ENCODE measurements around the gene SETBP1. TPM values are rescaled to one million over a fixed set of nuclear protein-coding genes. Genes with fewer than 3 reads are reported as not detected.

The SETBP1 gene
- total RNA-seq, 1 donor from 2014 or later, result 72.8 TPM

GRCh38 chr18:44816050-44816449 lies 135.4 kb downstream of the SETBP1 start:
- Mint-ChIP-seq H3K27me3 (no peaks in the 10 kb centered on the region), H3K27ac (no peak overlapping the region), H3K4me3 (no peak overlapping the region), H3K36me3 (ENCODE audit: low read depth) (peaks cover 29% of the 10 kb centered on the region), H3K4me1 (peaks cover 68% of the 10 kb centered on the region), H3K9me3 (no peaks in the 10 kb centered on the region)
- DNase-seq (no peak), ATAC-seq (ENCODE audit: low read depth) (no peak)
- no peak for TF ChIP-seq CTCF (IDR thresholded peaks at IDR 0.05)
- ChIA-PET CTCF (no interaction called here), POLR2A (no interaction called here)
- intact Hi-C loops (cut with micrococcal nuclease), result no loop called here

- ATAC-seq (ENCODE audit: low read depth), result no peak
- CTCF ChIA-PET, result no interaction called here
- TF ChIP-seq CTCF (IDR thresholded peaks at IDR 0.05), result no peak
- peaks cover 28% of the 10 kb centered on the region for H3K36me3 Mint-ChIP-seq (ENCODE audit: low read depth)
- intact Hi-C loops (cut with micrococcal nuclease), result no loop called here
- H3K4me3 Mint-ChIP-seq, result no peak overlapping the region
- H3K4me1 Mint-ChIP-seq, result peaks cover 68% of the 10 kb centered on the region
- no peaks in the 10 kb centered on the region for H3K9me3 Mint-ChIP-seq
- H3K27me3 Mint-ChIP-seq, result no peaks in the 10 kb centered on the region
- DNase-seq, result no peak
- no peak overlapping the region for H3K27ac Mint-ChIP-seq
- POLR2A ChIA-PET, result no interaction called here
Observed at GRCh38 chr18:44816477-44816876, 135.8 kb downstream of the SETBP1 start.

DNA sequence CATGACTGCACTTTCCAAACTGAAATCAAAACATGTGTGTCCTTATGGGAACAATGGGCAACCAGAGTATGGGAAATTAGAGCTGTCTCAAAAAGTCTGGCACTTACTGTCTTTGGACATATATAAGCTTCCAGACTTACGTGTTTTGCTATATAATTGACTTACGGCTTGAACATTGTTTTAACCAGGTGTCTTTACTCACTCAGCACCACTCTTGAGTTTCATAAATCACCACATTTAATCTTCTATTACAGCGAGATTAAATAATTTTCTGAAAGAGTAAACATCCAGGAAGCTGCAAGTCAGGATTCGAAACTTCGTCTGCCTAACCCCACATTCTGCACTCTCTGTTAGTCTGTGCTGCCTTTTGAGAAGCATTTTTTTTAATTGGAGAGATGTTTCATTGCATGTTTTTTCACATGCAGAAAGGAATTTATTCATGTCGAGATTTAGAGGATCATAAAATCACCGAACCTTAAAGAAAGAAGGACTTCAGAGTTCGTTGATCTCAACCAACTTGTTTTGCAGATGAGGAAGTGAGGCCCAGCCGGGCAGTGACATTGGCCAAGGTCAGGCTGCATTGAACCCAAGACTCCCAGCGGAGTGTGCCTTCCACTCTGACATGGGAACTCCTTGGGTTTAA lies 137.3 kb downstream of the SETBP1 start:
- CTCF ChIA-PET, result no interaction called here

GRCh38 chr18:44818668-44819403 lies 138.1 kb downstream of the SETBP1 start:
- peaks cover 82% of the 10 kb centered on the region for H3K4me1 Mint-ChIP-seq

More for the DNA sequence above, 137.3 kb downstream of the SETBP1 start:
- intact Hi-C loops (cut with micrococcal nuclease), result loop anchor here (2.0 kb wide), 1 partner anchor 17 kb away; no protein-coding TSS in a partner anchor
- DNase-seq (no peak), ATAC-seq (ENCODE audit: low read depth) (peak; percentile 41)
- peak overlapping the region; percentile 39 for H3K4me3 Mint-ChIP-seq
- peak overlapping the region; percentile 76 for H3K27ac Mint-ChIP-seq
- H3K36me3 Mint-ChIP-seq (ENCODE audit: low read depth), result peaks cover 28% of the 10 kb centered on the region
- POLR2A ChIA-PET, result interaction anchor here (0.7 to 1.9 kb wide), 2 partner anchors 138 to 288 kb away, joined by 6 to 8 read pairs; partner anchors contain the start of gene SETBP1
- H3K4me1 Mint-ChIP-seq, result peaks cover 73% of the 10 kb centered on the region
- H3K27me3 Mint-ChIP-seq, result no peaks in the 10 kb centered on the region
- no peak for TF ChIP-seq CTCF (IDR thresholded peaks at IDR 0.05)
- no peaks in the 10 kb centered on the region for H3K9me3 Mint-ChIP-seq

More at GRCh38 chr18:44818668-44819403, 138.1 kb downstream of the SETBP1 start:
- ChIA-PET CTCF (interaction anchor here (0.6 to 1.0 kb wide), 3 partner anchors 9 to 1158 kb away, joined by 3 to 4 read pairs (median 3); no protein-coding TSS in a partner anchor), POLR2A (interaction anchor here (0.9 to 1.9 kb wide), 3 partner anchors 69 to 139 kb away, joined by 3 to 8 read pairs (median 4); partner anchors contain the start of gene SETBP1)
- H3K36me3 Mint-ChIP-seq (ENCODE audit: low read depth), result peaks cover 26% of the 10 kb centered on the region
- H3K9me3 Mint-ChIP-seq, result no peaks in the 10 kb centered on the region
- H3K27ac Mint-ChIP-seq, result peak overlapping the region; percentile 76
- H3K4me3 Mint-ChIP-seq, result peak overlapping the region; percentile 39
- intact Hi-C loops (cut with micrococcal nuclease), result loop anchor here (2.0 kb wide), 1 partner anchor 18 kb away; no protein-coding TSS in a partner anchor
- no peak for TF ChIP-seq CTCF (IDR thresholded peaks at IDR 0.05)
- ATAC-seq (ENCODE audit: low read depth), result peak; percentile 60
- no peaks in the 10 kb centered on the region for H3K27me3 Mint-ChIP-seq
- no peak for DNase-seq
